Subcutaneous adipose tissue (tissue), 4 donors: ENCODE data around the gene CDH22. TPM values are rescaled to one million over a fixed set of nuclear protein-coding genes. Genes with fewer than 3 reads are reported as not detected.

ENCODE experiments used
- total RNA-seq, 4 donors: library from RNA; depleted of rRNA; stranded (reverse); fragments of >200 nt; gene quantifications; one replicate each; pipeline ENCODE4 v1.1.0, GENCODE V29; 2016
- TF ChIP-seq, protein P1 (sequence below): fragments of 450-650 bp; IDR thresholded peaks from one replicate; pipeline ENCODE4 v1.5.1; 2016; ENCODE audit warnings: low read depth, mild to moderate bottlenecking, control low read depth, antibody characterized with exemption, moderate library complexity

The CDH22 gene
- total RNA-seq, 4 donors from 2014 or later = not detected

DNA sequence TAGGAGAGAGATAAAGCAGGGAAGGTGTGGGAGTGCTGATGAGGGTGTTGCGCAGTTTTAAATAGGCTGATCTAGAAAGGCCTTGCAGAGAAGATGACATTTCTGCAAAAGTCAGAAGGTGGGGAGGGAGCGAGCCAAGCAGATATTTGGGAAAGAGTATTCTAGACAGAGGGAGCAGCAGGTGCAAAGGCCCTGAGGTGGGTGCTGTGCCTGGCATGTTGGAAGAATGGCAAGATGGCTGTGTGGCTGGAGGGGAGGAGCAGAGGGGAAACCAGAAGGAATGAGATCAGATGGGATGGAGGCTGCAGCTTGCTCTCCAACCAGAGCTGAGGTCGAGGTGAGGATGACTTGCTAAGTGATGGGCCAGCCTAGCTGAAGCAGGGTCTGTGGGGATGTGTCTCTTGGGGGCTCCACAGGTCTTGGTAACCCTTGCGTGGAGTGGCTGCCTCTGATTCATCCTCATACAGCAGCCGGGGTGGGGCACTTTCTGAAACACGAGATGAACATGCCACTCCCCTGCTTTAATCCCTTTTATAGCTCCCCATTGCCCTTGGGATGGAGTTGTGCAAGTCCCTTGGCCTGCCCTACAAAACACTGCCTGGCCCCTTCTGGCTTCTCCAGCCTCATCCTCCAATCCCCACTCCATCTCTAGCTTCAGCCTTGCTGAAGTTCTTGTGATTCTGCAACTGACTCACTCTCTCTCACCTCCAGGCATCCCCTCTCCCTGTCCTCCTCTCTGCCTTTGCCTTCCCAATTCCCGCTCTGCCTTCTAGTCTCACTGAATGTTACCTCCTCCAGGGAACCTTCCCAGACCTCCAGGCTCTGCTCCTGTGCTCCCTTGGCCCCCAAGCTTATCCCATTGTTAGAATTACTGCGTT lies 94.1 kb downstream of the CDH22 start:
- TF ChIP-seq, protein P1, sequence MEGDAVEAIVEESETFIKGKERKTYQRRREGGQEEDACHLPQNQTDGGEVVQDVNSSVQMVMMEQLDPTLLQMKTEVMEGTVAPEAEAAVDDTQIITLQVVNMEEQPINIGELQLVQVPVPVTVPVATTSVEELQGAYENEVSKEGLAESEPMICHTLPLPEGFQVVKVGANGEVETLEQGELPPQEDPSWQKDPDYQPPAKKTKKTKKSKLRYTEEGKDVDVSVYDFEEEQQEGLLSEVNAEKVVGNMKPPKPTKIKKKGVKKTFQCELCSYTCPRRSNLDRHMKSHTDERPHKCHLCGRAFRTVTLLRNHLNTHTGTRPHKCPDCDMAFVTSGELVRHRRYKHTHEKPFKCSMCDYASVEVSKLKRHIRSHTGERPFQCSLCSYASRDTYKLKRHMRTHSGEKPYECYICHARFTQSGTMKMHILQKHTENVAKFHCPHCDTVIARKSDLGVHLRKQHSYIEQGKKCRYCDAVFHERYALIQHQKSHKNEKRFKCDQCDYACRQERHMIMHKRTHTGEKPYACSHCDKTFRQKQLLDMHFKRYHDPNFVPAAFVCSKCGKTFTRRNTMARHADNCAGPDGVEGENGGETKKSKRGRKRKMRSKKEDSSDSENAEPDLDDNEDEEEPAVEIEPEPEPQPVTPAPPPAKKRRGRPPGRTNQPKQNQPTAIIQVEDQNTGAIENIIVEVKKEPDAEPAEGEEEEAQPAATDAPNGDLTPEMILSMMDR = no peak

DNA sequence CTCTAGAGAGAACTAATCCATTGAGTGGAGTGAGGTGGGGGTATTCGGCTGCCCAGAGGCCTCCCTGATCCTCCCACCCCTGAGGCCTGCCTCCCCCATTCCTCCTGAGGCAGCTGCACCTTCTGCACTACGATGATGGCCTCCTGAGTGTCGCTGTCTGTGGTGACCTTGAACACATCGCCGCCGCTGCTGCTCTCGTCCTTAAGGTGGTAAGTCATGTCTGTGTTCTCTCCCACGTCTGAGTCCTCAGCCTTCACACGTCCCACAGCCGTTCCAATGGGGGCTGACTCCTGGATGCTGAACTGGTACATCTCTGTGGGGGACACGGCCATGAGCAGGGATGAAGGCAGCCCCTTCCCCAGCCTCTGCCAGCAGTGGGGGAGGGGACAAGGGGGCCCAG lies 95.4 kb downstream of the CDH22 start:
- TF ChIP-seq, protein P1 = no peak

DNA sequence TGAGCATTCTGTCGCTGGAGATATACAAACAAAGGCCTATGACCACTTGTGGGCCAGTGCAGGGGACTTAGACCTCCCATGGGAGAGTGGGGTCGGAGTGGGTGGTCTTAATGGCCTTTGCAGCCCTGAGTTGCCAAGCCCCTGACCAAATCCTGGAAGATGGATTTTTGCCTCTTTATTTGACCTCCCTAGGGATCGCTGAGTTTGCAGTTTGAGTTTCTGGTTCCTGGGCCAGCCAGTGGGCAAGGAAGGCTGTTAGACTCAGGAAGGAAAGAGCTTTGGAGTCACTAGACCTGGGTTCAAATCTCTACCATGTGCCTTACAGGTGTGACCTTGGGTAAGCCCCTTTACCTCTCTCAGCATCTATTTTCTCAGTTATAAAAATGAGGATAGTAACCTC lies 96.0 kb downstream of the CDH22 start:
- TF ChIP-seq, protein P1 = no peak

DNA sequence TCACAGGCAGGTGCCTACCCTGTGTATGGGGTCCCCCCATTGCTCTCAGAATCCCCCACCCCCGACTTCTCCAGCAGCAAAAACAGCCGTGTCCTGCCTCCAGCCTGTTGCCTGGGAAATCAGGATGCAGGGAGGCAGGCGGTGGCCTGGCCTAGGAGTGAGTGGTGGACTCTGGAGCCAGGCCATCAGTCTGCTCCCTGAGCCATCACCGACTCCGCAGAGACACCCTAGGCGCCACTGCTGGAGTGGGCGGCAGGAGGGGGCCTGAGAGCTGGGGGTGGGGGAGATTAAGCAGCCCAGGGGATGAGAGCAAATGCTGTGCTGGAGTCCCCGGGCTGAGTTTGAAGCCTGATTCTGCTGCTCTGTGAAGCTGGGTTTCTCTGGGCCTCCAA lies 97.0 kb downstream of the CDH22 start:
- TF ChIP-seq, protein P1 = no peak

DNA sequence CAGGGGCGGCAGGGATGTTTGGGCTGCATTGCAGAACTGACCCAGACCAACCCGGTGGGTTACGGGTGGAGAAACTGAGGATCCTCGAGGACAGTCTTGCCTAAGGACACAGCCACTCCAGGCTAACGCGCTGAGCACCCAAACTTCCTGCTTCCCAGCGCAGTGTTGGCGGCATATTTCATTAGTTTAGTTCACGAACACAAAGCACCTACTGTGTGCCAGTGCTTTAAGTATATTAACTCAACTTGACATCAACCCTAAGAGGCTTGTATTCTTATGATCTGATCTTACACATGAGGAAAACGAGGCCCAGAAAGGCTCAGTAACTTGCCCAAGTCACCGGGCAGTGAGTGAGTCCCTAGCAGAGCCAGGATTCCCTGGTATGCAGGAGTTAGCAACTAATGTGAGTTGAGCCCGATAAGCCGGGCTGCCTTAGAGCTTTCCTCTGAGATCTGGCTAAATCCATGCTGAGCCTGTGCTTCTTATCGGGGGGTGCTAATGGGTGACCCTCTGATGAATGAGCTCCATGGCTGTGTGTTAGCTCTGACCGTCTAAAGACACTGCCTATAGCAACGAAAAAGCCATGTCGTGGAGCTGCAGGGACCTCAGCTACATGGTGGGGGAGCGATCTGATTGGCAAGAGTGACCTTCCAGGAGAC lies 97.5 kb downstream of the CDH22 start:
- TF ChIP-seq, protein P1 = no peak

DNA sequence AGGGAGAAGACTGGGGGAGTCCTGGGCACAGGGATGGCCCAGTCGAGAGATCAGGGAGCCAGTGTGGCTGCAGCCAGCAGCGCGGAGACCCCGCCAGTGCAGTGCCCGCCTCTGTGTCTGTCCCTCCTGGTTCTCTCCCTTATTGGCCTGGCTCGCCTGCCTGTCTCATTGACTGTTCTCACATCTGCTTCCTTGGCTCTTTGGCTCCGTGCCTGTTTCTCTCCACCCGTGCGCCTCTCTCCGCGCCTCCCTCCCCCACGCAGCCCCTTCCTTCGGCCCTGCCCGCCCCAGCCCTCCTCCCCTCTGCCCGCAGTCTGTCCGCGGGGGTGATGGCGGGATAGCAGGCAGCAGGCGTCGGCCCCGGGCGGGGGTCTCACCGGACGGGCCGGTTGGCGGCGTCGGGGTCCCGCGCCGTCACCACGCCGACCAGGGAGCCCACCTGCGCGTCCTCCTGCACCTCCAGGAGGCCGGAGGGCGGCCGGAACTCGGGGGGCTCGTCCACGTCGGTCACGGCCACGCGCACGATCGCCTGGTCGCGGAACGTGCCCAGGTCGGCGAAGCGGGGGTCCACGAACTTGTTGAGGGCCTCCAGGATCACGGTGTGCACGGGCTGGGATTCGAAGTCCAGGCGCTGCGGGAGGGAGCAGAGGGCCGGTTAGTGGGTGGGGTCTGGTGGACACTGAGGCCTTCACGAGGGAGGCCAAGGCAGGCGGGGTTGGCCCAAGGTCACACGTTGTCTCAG lies 98.2 kb downstream of the CDH22 start:
- TF ChIP-seq, protein P1 = no peak

DNA sequence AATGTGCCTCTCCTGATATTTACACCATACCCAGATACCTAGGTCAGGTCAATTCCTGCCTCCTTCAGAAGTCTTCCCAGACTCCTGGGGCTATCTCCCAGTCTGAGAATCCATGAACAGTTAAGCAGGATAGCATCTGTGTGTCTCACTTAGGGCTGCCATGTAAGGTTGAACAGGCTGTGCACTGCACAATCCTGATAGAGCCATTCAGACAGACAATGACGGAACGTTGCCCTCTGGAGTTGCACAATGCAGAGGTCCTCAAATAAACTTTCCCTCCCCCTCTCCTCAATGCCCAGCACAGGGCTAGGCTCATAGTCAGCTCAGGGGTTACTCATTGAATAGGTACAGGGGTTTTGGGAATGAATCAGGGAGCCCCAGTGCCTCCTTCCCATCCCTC lies 100.5 kb downstream of the CDH22 start:
- TF ChIP-seq, protein P1 = no peak
